Subcutaneous abdominal adipose tissue (tissue), 5 donors: ENCODE results near the gene CXCL6.

Source experiments
- H3K27ac ChIP-seq: one replicate; pipeline ENCODE4 v1.7.0; 2013; ENCODE audit warnings: low read depth, mild to moderate bottlenecking, inconsistent platforms, low read length, moderate library complexity
- H3K27me3 ChIP-seq, 5 donors: one replicate each; pipeline ENCODE4 v1.7.0; 2013; ENCODE audit warnings: low read length in 5 of 5, inconsistent platforms in 1 of 5; ENCODE audit not compliant: control insufficient read depth in 5 of 5, insufficient read depth in 4 of 5
- H3K36me3 ChIP-seq, 5 donors: one replicate each; pipeline ENCODE4 v1.7.0; 2013; ENCODE audit warnings: low read length in 5 of 5; ENCODE audit not compliant: control insufficient read depth in 5 of 5, insufficient read depth in 5 of 5
- H3K4me1 ChIP-seq, 5 donors: one replicate each; pipeline ENCODE4 v1.7.0; 2013; ENCODE audit warnings: low read length in 5 of 5, mild to moderate bottlenecking in 3 of 5, moderate library complexity in 1 of 5; ENCODE audit not compliant: control insufficient read depth in 5 of 5, insufficient read depth in 5 of 5
- H3K4me3 ChIP-seq, 5 donors: one replicate each; pipeline ENCODE4 v1.7.0; 2013; ENCODE audit warnings: low read length in 5 of 5, low read depth in 1 of 5
- H3K9ac ChIP-seq, 5 donors: one replicate each; pipeline ENCODE4 v1.7.0; 2013; ENCODE audit warnings: low read length in 5 of 5, mild to moderate bottlenecking in 4 of 5, moderate library complexity in 3 of 5
- H3K9me3 ChIP-seq, 5 donors: one replicate each; pipeline ENCODE4 v1.7.0; 2013; ENCODE audit warnings: low read length in 5 of 5; ENCODE audit not compliant: control insufficient read depth in 5 of 5
- donor health status: healthy.
- donor health status: healthy.
- donor health status: healthy.
- donor health status: healthy.
- donor health status: healthy.

Gene CXCL6

GRCh38 chr4:73816814-73817213 lies 19.7 kb upstream of the CXCL6 start:
- Histone ChIP-seq H3K27ac (no peak overlapping the region), H3K9ac (no peak overlapping the region), H3K27me3 (no peaks in the 10 kb centered on the region), H3K36me3 (no peaks in the 10 kb centered on the region), H3K4me1 (no peaks in the 10 kb centered on the region), H3K4me3 (no peak overlapping the region), H3K9me3 (no peaks in the 10 kb centered on the region)

- Histone ChIP-seq H3K27ac (no peak overlapping the region), H3K9me3 (no peaks in the 10 kb centered on the region), H3K27me3 (no peaks in the 10 kb centered on the region), H3K4me1 (no peaks in the 10 kb centered on the region), H3K4me3 (no peak overlapping the region), H3K36me3 (no peaks in the 10 kb centered on the region), H3K9ac (no peak overlapping the region)
Measured at GRCh38 chr4:73817341-73817740, 19.1 kb upstream of the CXCL6 start.

GRCh38 chr4:73821325-73821724 lies 15.2 kb upstream of the CXCL6 start:
- no peaks in the 10 kb centered on the region for H3K36me3 ChIP-seq
- H3K9ac ChIP-seq = no peak overlapping the region
- no peak overlapping the region for H3K27ac ChIP-seq
- H3K9me3 ChIP-seq = no peaks in the 10 kb centered on the region
- H3K4me1 ChIP-seq = no peaks in the 10 kb centered on the region
- H3K27me3 ChIP-seq = no peaks in the 10 kb centered on the region
- H3K4me3 ChIP-seq = no peak overlapping the region

GRCh38 chr4:73822389-73822788 lies 14.1 kb upstream of the CXCL6 start:
- Histone ChIP-seq H3K4me1 (no peaks in the 10 kb centered on the region), H3K27me3 (no peaks in the 10 kb centered on the region), H3K36me3 (no peaks in the 10 kb centered on the region), H3K4me3 (no peak overlapping the region), H3K9ac (no peak overlapping the region), H3K9me3 (peaks cover 0 to 2% (median under 1%) of the 10 kb centered on the region in 5 donors), H3K27ac (no peak overlapping the region)

GRCh38 chr4:73822812-73823504 lies 13.5 kb upstream of the CXCL6 start:
- Histone ChIP-seq H3K4me3 (no peak overlapping the region), H3K9me3 (peaks cover 0 to 4% (median 2%) of the 10 kb centered on the region in 5 donors), H3K9ac (no peak overlapping the region), H3K27ac (no peak overlapping the region), H3K4me1 (no peaks in the 10 kb centered on the region), H3K27me3 (no peaks in the 10 kb centered on the region), H3K36me3 (no peaks in the 10 kb centered on the region)

- no peak overlapping the region for H3K9ac ChIP-seq
- no peaks in the 10 kb centered on the region for H3K36me3 ChIP-seq
- no peaks in the 10 kb centered on the region for H3K27me3 ChIP-seq
- no peaks in the 10 kb centered on the region for H3K4me1 ChIP-seq
- no peak overlapping the region for H3K27ac ChIP-seq
- H3K4me3 ChIP-seq = no peak overlapping the region
- peaks cover 0 to 4% (median 2%) of the 10 kb centered on the region in 5 donors for H3K9me3 ChIP-seq
Measured at GRCh38 chr4:73823760-73824159, 12.7 kb upstream of the CXCL6 start.

GRCh38 chr4:73828956-73829355 lies 7.5 kb upstream of the CXCL6 start:
- H3K9me3 ChIP-seq = peaks cover 0 to 4% (median 2%) of the 10 kb centered on the region in 5 donors
- H3K9ac ChIP-seq = no peak overlapping the region
- H3K4me1 ChIP-seq = no peaks in the 10 kb centered on the region
- no peak overlapping the region for H3K4me3 ChIP-seq
- H3K36me3 ChIP-seq = no peaks in the 10 kb centered on the region
- no peaks in the 10 kb centered on the region for H3K27me3 ChIP-seq
- no peak overlapping the region for H3K27ac ChIP-seq

GRCh38 chr4:73831569-73831968 lies 4.9 kb upstream of the CXCL6 start:
- Histone ChIP-seq H3K9ac (no peak overlapping the region), H3K27me3 (peaks cover 0 to 2% (median 0%) of the 10 kb centered on the region in 5 donors), H3K27ac (no peak overlapping the region), H3K4me1 (peaks cover 0 to 2% (median 1%) of the 10 kb centered on the region in 5 donors), H3K36me3 (no peaks in the 10 kb centered on the region), H3K9me3 (peaks cover 0 to 4% (median 2%) of the 10 kb centered on the region in 5 donors), H3K4me3 (no peak overlapping the region)

- Histone ChIP-seq H3K4me1 (peaks cover 0 to 7% (median 6%) of the 10 kb centered on the region in 5 donors), H3K36me3 (no peaks in the 10 kb centered on the region), H3K9ac (no peak overlapping the region), H3K27me3 (peaks cover 3 to 10% (median 5%) of the 10 kb centered on the region in 5 donors), H3K4me3 (no peak overlapping the region), H3K27ac (no peak overlapping the region), H3K9me3 (no peaks in the 10 kb centered on the region)
Measured at GRCh38 chr4:73832651-73833237, 3.7 kb upstream of the CXCL6 start.

- no peak overlapping the region for H3K9ac ChIP-seq
- H3K9me3 ChIP-seq = no peaks in the 10 kb centered on the region
- peaks cover 5 to 12% (median 8%) of the 10 kb centered on the region in 5 donors for H3K27me3 ChIP-seq
- no peak overlapping the region for H3K27ac ChIP-seq
- peaks cover 0 to 7% (median 6%) of the 10 kb centered on the region in 5 donors for H3K4me1 ChIP-seq
- H3K4me3 ChIP-seq = no peak overlapping the region
- no peaks in the 10 kb centered on the region for H3K36me3 ChIP-seq
Measured at GRCh38 chr4:73839071-73839470, 2.6 kb downstream of the CXCL6 start.
